ENCODE results near the gene ZNF618. TPM values are rescaled to one million over a fixed set of nuclear protein-coding genes. Genes with fewer than 3 reads are reported as not detected.

ZNF618 gene
- total and polyA plus RNA-seq, 7 donors: 0.92 to 8.0 (median 2.3) TPM

GRCh38 chr9:114090798-114091197 is 214.7 kb downstream of the ZNF618 start:
- Histone ChIP-seq H3K4me3 (no peak overlapping the region), H3K4me1 (no peaks in the 10 kb centered on the region), H3K36me3 (no peaks in the 10 kb centered on the region), H3K9me3 (no peaks in the 10 kb centered on the region), H3K27me3 (peaks cover 0 to 10% (median 0%) of the 10 kb centered on the region in 3 donors), H3K27ac (no peak overlapping the region)
- 92 to 93% methylated on average over 4 of the region's 4 CpGs for WGBS, 2 donors
- DNase-seq: peak; percentile 24
- intact Hi-C loops (cut with DNase I): no loop called here
- TF ChIP-seq EP300 (IDR thresholded peaks at IDR 0.05): no peak

GRCh38 chr9:114091711-114092110 is 215.6 kb downstream of the ZNF618 start:
- Histone ChIP-seq H3K4me3 (no peak overlapping the region), H3K27me3 (peaks cover 0 to 19% (median 2%) of the 10 kb centered on the region in 3 donors), H3K27ac (no peak overlapping the region), H3K4me1 (no peaks in the 10 kb centered on the region), H3K9me3 (no peaks in the 10 kb centered on the region), H3K36me3 (no peaks in the 10 kb centered on the region)
- no peak for TF ChIP-seq CTCF (IDR thresholded peaks at IDR 0.05)
- no peak for TF ChIP-seq POLR2A (IDR thresholded peaks at IDR 0.05)
- no peak for TF ChIP-seq EP300 (IDR thresholded peaks at IDR 0.05)
- peak; percentile 58 for DNase-seq
- intact Hi-C loops (cut with DNase I): no loop called here
- 90 to 92% methylated on average over 8 of the region's 8 CpGs for WGBS, 2 donors

GRCh38 chr9:114092336-114092735 is 216.2 kb downstream of the ZNF618 start:
- Histone ChIP-seq H3K4me1 (peaks cover 0 to under 1% (median under 1%) of the 10 kb centered on the region in 4 donors), H3K36me3 (no peaks in the 10 kb centered on the region), H3K27me3 (peaks cover 5 to 25% (median 8%) of the 10 kb centered on the region in 3 donors), H3K4me3 (no peak overlapping the region), H3K27ac (no peak overlapping the region), H3K9me3 (no peaks in the 10 kb centered on the region)
- intact Hi-C loops (cut with DNase I): no loop called here
- WGBS, 2 donors: 84 to 89% methylated on average over 4 of the region's 4 CpGs
- DNase-seq: peak; percentile 43
- TF ChIP-seq EP300 (IDR thresholded peaks at IDR 0.05) (no peak), CTCF (IDR thresholded peaks at IDR 0.05) (no peak), POLR2AphosphoS5 (IDR thresholded peaks at IDR 0.05) (no peak), POLR2A (IDR thresholded peaks at IDR 0.05) (no peak)

- intact Hi-C loops (cut with DNase I): no loop called here
- Histone ChIP-seq H3K27ac (no peak overlapping the region), H3K4me3 (no peak overlapping the region), H3K36me3 (no peaks in the 10 kb centered on the region), H3K9me3 (no peaks in the 10 kb centered on the region), H3K4me1 (peaks cover 0 to 8% (median 7%) of the 10 kb centered on the region in 4 donors), H3K27me3 (peaks cover 12 to 32% (median 15%) of the 10 kb centered on the region in 3 donors)
- peak; percentile 48 for DNase-seq
- no peak for TF ChIP-seq CTCF (IDR thresholded peaks at IDR 0.05)
- WGBS, 2 donors: 81 to 88% methylated on average over 4 of the region's 4 CpGs
Measured at GRCh38 chr9:114093031-114093471, 216.9 kb downstream of the ZNF618 start.

- Histone ChIP-seq H3K9me3 (no peaks in the 10 kb centered on the region), H3K27ac (no peak overlapping the region), H3K36me3 (no peaks in the 10 kb centered on the region), H3K27me3 (peaks cover 19 to 41% (median 24%) of the 10 kb centered on the region in 3 donors), H3K4me1 (peaks cover 0 to 17% (median 13%) of the 10 kb centered on the region in 4 donors), H3K4me3 (no peak overlapping the region)
- intact Hi-C loops (cut with DNase I): no loop called here
- 86 to 91% methylated on average over 9 of the region's 9 CpGs for WGBS, 2 donors
- peak; percentile 32 for DNase-seq
- TF ChIP-seq POLR2A (IDR thresholded peaks at IDR 0.05): no peak
- no peak for TF ChIP-seq EP300 (IDR thresholded peaks at IDR 0.05)
Measured at GRCh38 chr9:114093761-114094505, 217.8 kb downstream of the ZNF618 start.
